ENCODE results near the gene DCAF11.

Gene DCAF11

GRCh38 chr14:24159777-24160498, 45.4 kb downstream of the DCAF11 start:
- Mint-ChIP-seq H3K4me3 (no peak overlapping the region), H3K27me3 (no peaks in the 10 kb centered on the region), H3K27ac (ENCODE audit: low read depth) (peak overlapping the region; percentile 97), H3K36me3 (ENCODE audit: insufficient read depth) (peaks cover 69% of the 10 kb centered on the region), H3K4me1 (peaks cover 42% of the 10 kb centered on the region), H3K9me3 (no peaks in the 10 kb centered on the region)
- ATAC-seq (replicated peaks; ENCODE audit: extremely low read depth, poor library complexity, severe bottlenecking), result no peak
- DNase-seq (ENCODE audit: low spot score in 2 of 2), result no peak

GRCh38 chr14:24160499-24160849, 45.9 kb downstream of the DCAF11 start:
- peak overlapping the region; percentile 97 for H3K27ac Mint-ChIP-seq (ENCODE audit: low read depth)
- peaks cover 41% of the 10 kb centered on the region for H3K4me1 Mint-ChIP-seq
- peaks cover 72% of the 10 kb centered on the region for H3K36me3 Mint-ChIP-seq (ENCODE audit: insufficient read depth)
- DNase-seq (ENCODE audit: low spot score in 2 of 2), result no peak
- ATAC-seq (replicated peaks; ENCODE audit: extremely low read depth, poor library complexity, severe bottlenecking), result no peak
- no peaks in the 10 kb centered on the region for H3K9me3 Mint-ChIP-seq
- H3K4me3 Mint-ChIP-seq, result peak overlapping the region; percentile 96
- no peaks in the 10 kb centered on the region for H3K27me3 Mint-ChIP-seq

- ATAC-seq (replicated peaks; ENCODE audit: extremely low read depth, poor library complexity, severe bottlenecking) (peak; percentile 92), DNase-seq (ENCODE audit: low spot score in 2 of 2) (peak; percentile 96 to 99)
- Mint-ChIP-seq H3K36me3 (ENCODE audit: insufficient read depth) (peaks cover 72% of the 10 kb centered on the region), H3K27me3 (no peaks in the 10 kb centered on the region), H3K4me3 (peak within 1 kb of the TSS; percentile 96), H3K27ac (ENCODE audit: low read depth) (peak within 1 kb of the TSS; percentile 97), H3K9me3 (no peaks in the 10 kb centered on the region), H3K4me1 (peaks cover 36% of the 10 kb centered on the region)
Measured at GRCh38 chr14:24160850-24161804, 46.5 kb downstream of the DCAF11 start, which contains the start of gene IRF9. Gene IRF9, plus strand, starts transcription at chr14:24161265. Its CDS starts 880 bp downstream, at chr14:24162145.

- ATAC-seq (replicated peaks; ENCODE audit: extremely low read depth, poor library complexity, severe bottlenecking), result no peak
- peaks cover 39% of the 10 kb centered on the region for H3K4me1 Mint-ChIP-seq
Measured at GRCh38 chr14:24162093-24162492, 47.5 kb downstream of the DCAF11 start.

GRCh38 chr14:24164518-24164991, 50.0 kb downstream of the DCAF11 start:
- H3K27ac Mint-ChIP-seq (ENCODE audit: low read depth), result no peak overlapping the region
- peaks cover 65% of the 10 kb centered on the region for H3K36me3 Mint-ChIP-seq (ENCODE audit: insufficient read depth)
- H3K4me3 Mint-ChIP-seq, result peak overlapping the region; percentile 53
- H3K27me3 Mint-ChIP-seq, result no peaks in the 10 kb centered on the region
- no peaks in the 10 kb centered on the region for H3K9me3 Mint-ChIP-seq
- ATAC-seq (replicated peaks; ENCODE audit: extremely low read depth, poor library complexity, severe bottlenecking), result no peak
- peaks cover 39% of the 10 kb centered on the region for H3K4me1 Mint-ChIP-seq
- no peak for DNase-seq (ENCODE audit: low spot score in 2 of 2)

More at GRCh38 chr14:24162093-24162492, 47.5 kb downstream of the DCAF11 start:
- H3K27ac Mint-ChIP-seq (ENCODE audit: low read depth), result peak overlapping the region; percentile 97
- peak overlapping the region; percentile 96 for H3K4me3 Mint-ChIP-seq
- no peak for DNase-seq (ENCODE audit: low spot score in 2 of 2)
- H3K36me3 Mint-ChIP-seq (ENCODE audit: insufficient read depth), result peaks cover 71% of the 10 kb centered on the region
- H3K9me3 Mint-ChIP-seq, result no peaks in the 10 kb centered on the region
- H3K27me3 Mint-ChIP-seq, result no peaks in the 10 kb centered on the region

- H3K4me1 Mint-ChIP-seq, result peaks cover 33% of the 10 kb centered on the region
Measured at GRCh38 chr14:24165785-24166184, 51.2 kb downstream of the DCAF11 start.

GRCh38 chr14:24167469-24168114, 53.0 kb downstream of the DCAF11 start:
- H3K27ac Mint-ChIP-seq (ENCODE audit: low read depth), result no peak overlapping the region
- DNase-seq (ENCODE audit: low spot score in 2 of 2) (no peak), ATAC-seq (replicated peaks; ENCODE audit: extremely low read depth, poor library complexity, severe bottlenecking) (no peak)
- no peaks in the 10 kb centered on the region for H3K27me3 Mint-ChIP-seq
- H3K9me3 Mint-ChIP-seq, result no peaks in the 10 kb centered on the region
- peaks cover 55% of the 10 kb centered on the region for H3K36me3 Mint-ChIP-seq (ENCODE audit: insufficient read depth)
- peaks cover 25% of the 10 kb centered on the region for H3K4me1 Mint-ChIP-seq
- no peak overlapping the region for H3K4me3 Mint-ChIP-seq

More at GRCh38 chr14:24165785-24166184, 51.2 kb downstream of the DCAF11 start:
- peaks cover 62% of the 10 kb centered on the region for H3K36me3 Mint-ChIP-seq (ENCODE audit: insufficient read depth)
- H3K27ac Mint-ChIP-seq (ENCODE audit: low read depth), result peak overlapping the region; percentile 75
- DNase-seq (ENCODE audit: low spot score in 2 of 2) (no peak), ATAC-seq (replicated peaks; ENCODE audit: extremely low read depth, poor library complexity, severe bottlenecking) (no peak)
- H3K9me3 Mint-ChIP-seq, result no peaks in the 10 kb centered on the region
- H3K4me3 Mint-ChIP-seq, result no peak overlapping the region
- no peaks in the 10 kb centered on the region for H3K27me3 Mint-ChIP-seq

GRCh38 chr14:24171422-24172260, 57.1 kb downstream of the DCAF11 start, which contains the start of gene REC8:
Gene REC8, plus strand, starts transcription at chr14:24172080. Its CDS starts 473 bp downstream, at chr14:24172553.
- H3K27me3 Mint-ChIP-seq, result no peaks in the 10 kb centered on the region
- peaks cover 35% of the 10 kb centered on the region for H3K36me3 Mint-ChIP-seq (ENCODE audit: insufficient read depth)
- peaks cover 28% of the 10 kb centered on the region for H3K4me1 Mint-ChIP-seq
- DNase-seq (ENCODE audit: low spot score in 2 of 2), result peak; percentile 50 to 73
- H3K9me3 Mint-ChIP-seq, result no peaks in the 10 kb centered on the region
- peak within 1 kb of the TSS; percentile 90 for H3K4me3 Mint-ChIP-seq
- ATAC-seq (replicated peaks; ENCODE audit: extremely low read depth, poor library complexity, severe bottlenecking), result peak; percentile 87
- peak within 1 kb of the TSS; percentile 90 for H3K27ac Mint-ChIP-seq (ENCODE audit: low read depth)

- H3K27me3 Mint-ChIP-seq, result no peaks in the 10 kb centered on the region
- no peak for DNase-seq (ENCODE audit: low spot score in 2 of 2)
- peak overlapping the region; percentile 90 for H3K27ac Mint-ChIP-seq (ENCODE audit: low read depth)
- H3K36me3 Mint-ChIP-seq (ENCODE audit: insufficient read depth), result peaks cover 33% of the 10 kb centered on the region
- H3K9me3 Mint-ChIP-seq, result no peaks in the 10 kb centered on the region
- peaks cover 27% of the 10 kb centered on the region for H3K4me1 Mint-ChIP-seq
- no peak for ATAC-seq (replicated peaks; ENCODE audit: extremely low read depth, poor library complexity, severe bottlenecking)
- H3K4me3 Mint-ChIP-seq, result peak overlapping the region; percentile 90
Measured at GRCh38 chr14:24172261-24172860, 57.8 kb downstream of the DCAF11 start.

- peak overlapping the region; percentile 90 for H3K27ac Mint-ChIP-seq (ENCODE audit: low read depth)
- no peaks in the 10 kb centered on the region for H3K9me3 Mint-ChIP-seq
- H3K27me3 Mint-ChIP-seq, result no peaks in the 10 kb centered on the region
- no peak for ATAC-seq (replicated peaks; ENCODE audit: extremely low read depth, poor library complexity, severe bottlenecking)
- H3K4me3 Mint-ChIP-seq, result peak overlapping the region; percentile 90
- DNase-seq (ENCODE audit: low spot score in 2 of 2), result no peak
- peaks cover 35% of the 10 kb centered on the region for H3K36me3 Mint-ChIP-seq (ENCODE audit: insufficient read depth)
- peaks cover 27% of the 10 kb centered on the region for H3K4me1 Mint-ChIP-seq
Measured at GRCh38 chr14:24172871-24173281, 58.3 kb downstream of the DCAF11 start.

All from central memory CD8-positive, alpha-beta T cell (primary cell).